CD14-positive monocyte (primary cell): Measurements from ENCODE around the gene RSPRY1. TPM values are rescaled to one million over a fixed set of nuclear protein-coding genes. Genes with fewer than 3 reads are reported as not detected.
A peak's percentile ranks its signal among the peaks of the same experiment; 100 is the strongest.

Experiments
- DNase-seq, 3 donors: peaks; one replicate each; pipeline ENCODE4 v3.0.0-alpha.2; 2011 to 2022
- H2AFZ ChIP-seq: 2 replicates; pipeline ENCODE4 v1.6.0; 2012; ENCODE audit warnings: mild to moderate bottlenecking, low read depth, low read length, inconsistent platforms; ENCODE audit not compliant: insufficient read depth, poor library complexity, severe bottlenecking
- H3K27ac ChIP-seq, 2 donors: 1 replicate in 1 of 2; 2 replicates in 1 of 2; pipeline ENCODE4 v1.5.1; 2012 to 2013; ENCODE audit warnings: low read length in 2 of 2, control low read depth in 1 of 2, inconsistent platforms in 1 of 2, low read depth in 1 of 2, mild to moderate bottlenecking in 1 of 2
- H3K27me3 ChIP-seq, 2 donors: one replicate each; pipeline versions ENCODE4 v1.6.0 to v1.6.1; 2011 to 2013; ENCODE audit warnings: low read length in 2 of 2; ENCODE audit not compliant: control insufficient read depth in 2 of 2, insufficient read depth in 2 of 2
- H3K36me3 ChIP-seq, 2 donors: replicated peaks in 1 of 2; 1 replicate in 1 of 2; 2 replicates in 1 of 2; pipeline versions ENCODE4 v1.5.1 to v1.6.1; 2012 to 2013; ENCODE audit warnings: low read length in 2 of 2, control low read depth in 1 of 2, inconsistent platforms in 1 of 2, mild to moderate bottlenecking in 1 of 2; ENCODE audit not compliant: insufficient read depth in 2 of 2, control insufficient read depth in 1 of 2
- H3K4me1 ChIP-seq, 2 donors: 1 replicate in 1 of 2; 2 replicates in 1 of 2; pipeline versions ENCODE4 v1.5.1 to v1.6.1; 2012 to 2013; ENCODE audit warnings: low read length in 2 of 2, control low read depth in 1 of 2, inconsistent platforms in 1 of 2, mild to moderate bottlenecking in 1 of 2, moderate library complexity in 1 of 2; ENCODE audit not compliant: insufficient read depth in 2 of 2, control insufficient read depth in 1 of 2
- H3K4me2 ChIP-seq: replicated peaks from 2 replicates; pipeline ENCODE3; 2012; ENCODE audit warnings: low read length, moderate library complexity, mild to moderate bottlenecking; ENCODE audit not compliant: poor library complexity, severe bottlenecking; ENCODE audit errors: extremely low read depth
- H3K4me3 ChIP-seq, 3 experiments: fragments of 200-600 bp in 1 of 3; sonication (generic) in 1 of 3; replicated peaks in 1 of 3; 1 replicate in 2 of 3; 2 replicates in 1 of 3; pipeline ENCODE4 v1.5.1; 2011 to 2013; ENCODE audit warnings: low read length in 3 of 3, mild to moderate bottlenecking in 3 of 3, control low read depth in 2 of 3, low read depth in 2 of 3, inconsistent platforms in 1 of 3, moderate library complexity in 1 of 3
- H3K79me2 ChIP-seq: 2 replicates; pipeline ENCODE4 v1.6.0; 2012; ENCODE audit warnings: mild to moderate bottlenecking, control low read depth, inconsistent platforms, low read length, moderate library complexity; ENCODE audit not compliant: insufficient read depth
- H3K9ac ChIP-seq: 2 replicates; pipeline ENCODE4 v1.6.0; 2017; ENCODE audit warnings: low read length, mild to moderate bottlenecking; ENCODE audit not compliant: insufficient read depth, poor library complexity, severe bottlenecking
- H3K9me3 ChIP-seq, 2 donors: replicated peaks in 1 of 2; 1 replicate in 1 of 2; 2 replicates in 1 of 2; pipeline versions ENCODE4 v1.5.1 to v1.6.1; 2012 to 2013; ENCODE audit warnings: low read length in 2 of 2, control low read depth in 1 of 2; ENCODE audit not compliant: control insufficient read depth in 1 of 2, insufficient read depth in 1 of 2
- H4K20me1 ChIP-seq: 2 replicates; pipeline ENCODE4 v1.6.0; 2012; ENCODE audit warnings: mild to moderate bottlenecking, low read length, control low read depth, moderate library complexity; ENCODE audit not compliant: insufficient read depth
- H3K27ac Mint-ChIP-seq, 7 donors: one replicate each; pipeline ENCODE4 v1.8.0; 2020; ENCODE audit warnings: mild to moderate bottlenecking in 7 of 7, mixed read lengths in 7 of 7, moderate library complexity in 6 of 7, inconsistent platforms in 2 of 7
- H3K27me3 Mint-ChIP-seq, 3 donors: one replicate each; pipeline ENCODE4 v1.8.0; 2021 to 2022; ENCODE audit warnings: low read depth in 3 of 3, mild to moderate bottlenecking in 3 of 3, mixed read lengths in 3 of 3, moderate library complexity in 3 of 3, inconsistent platforms in 1 of 3
- H3K36me3 Mint-ChIP-seq, 2 donors: one replicate each; pipeline ENCODE4 v1.8.0; 2020; ENCODE audit warnings: mixed read lengths in 2 of 2, inconsistent platforms in 1 of 2, mild to moderate bottlenecking in 1 of 2
- H3K4me1 Mint-ChIP-seq: one replicate; pipeline ENCODE4 v1.8.0; 2020; ENCODE audit warnings: mild to moderate bottlenecking, mixed read lengths
- H3K4me3 Mint-ChIP-seq, 2 donors: one replicate each; pipeline ENCODE4 v1.8.0; 2020; ENCODE audit warnings: mild to moderate bottlenecking in 2 of 2, mixed read lengths in 2 of 2, moderate library complexity in 1 of 2
- H3K9me3 Mint-ChIP-seq, 7 donors: one replicate each; pipeline ENCODE4 v1.8.0; 2020 to 2022; ENCODE audit warnings: mixed read lengths in 7 of 7, mild to moderate bottlenecking in 6 of 7, moderate library complexity in 6 of 7, inconsistent platforms in 2 of 7
- CTCF ChIP-seq: fragments of 200-600 bp; IDR thresholded peaks from one replicate; pipeline ENCODE4 v1.8.0; 2022; ENCODE audit warnings: antibody characterized with exemption, mild to moderate bottlenecking
- WGBS: methylation state at CpG from one replicate; pipeline ENCODE4 v1.1.5; 2013; ENCODE audit warnings: missing lambda C conversion rate; ENCODE audit not compliant: insufficient coverage; 5-methylcytosine and 5-hydroxymethylcytosine counted together
- intact Hi-C, 2 donors: fragments of 100-400 bp; cut with micrococcal nuclease; formaldehyde crosslinking; loops; one replicate each; pipeline versions ENCODE4 v1.15.0 to v1.15.1; 2023
- polyA plus RNA-seq, 3 donors: library from polyadenylated mRNA; depleted of rRNA in 1 of 3; unstranded in 2 of 3; stranded (reverse) in 1 of 3; fragments of 300-500 nt in 2 of 3; fragments of >200 nt in 1 of 3; fragmentation: Illumina TruSeq in 2 of 3; gene quantifications; 1 replicate in 2 of 3; 2 replicates in 1 of 3; pipeline ENCODE4 v1.2.3, GENCODE V29; 2012 to 2021

The RSPRY1 gene
- polyA plus RNA-seq, 3 donors: 15.7 to 28.3 (median 21.3) TPM

DNA sequence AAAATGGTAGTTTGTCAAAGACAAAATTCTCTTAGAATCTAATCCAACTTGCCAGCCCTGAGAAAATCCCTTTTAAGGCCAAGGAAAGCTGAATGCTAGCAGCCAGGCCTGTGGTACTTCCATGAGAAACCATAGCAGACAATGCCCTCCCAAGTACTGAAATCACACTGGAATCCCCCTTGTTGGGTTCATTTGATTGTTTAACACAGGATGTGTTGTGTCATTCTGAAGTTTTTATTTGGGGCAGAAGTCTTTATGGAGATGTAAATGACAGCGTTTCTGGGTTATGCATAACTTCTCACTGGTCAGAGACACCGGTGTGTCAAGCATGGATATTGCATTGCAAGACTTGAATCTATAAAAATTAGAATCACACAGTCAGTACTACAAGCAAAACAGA lies 53.0 kb downstream of the RSPRY1 start:
- Histone ChIP-seq H3K36me3 (peaks cover 34 to 56% of the 10 kb centered on the region in 2 donors), H4K20me1 (no peaks in the 10 kb centered on the region), H3K4me3 (no peak overlapping the region), H3K4me2 (no peak overlapping the region), H3K79me2 (no peaks in the 10 kb centered on the region), H3K4me1 (peaks cover 18 to 29% of the 10 kb centered on the region in 2 donors), H3K27ac (no peak overlapping the region), H3K27me3 (no peaks in the 10 kb centered on the region), H2AFZ (no peak overlapping the region), H3K9me3 (no peaks in the 10 kb centered on the region), H3K9ac (no peak overlapping the region)
- H3K36me3 Mint-ChIP-seq: peaks cover 39 to 43% of the 10 kb centered on the region in 2 donors
- H3K27me3 Mint-ChIP-seq: no peaks in the 10 kb centered on the region
- intact Hi-C loops: no loop called here
- H3K27ac Mint-ChIP-seq: no peak overlapping the region
- DNase-seq: peak in 1 of 3 donors; percentile 42
- no peak overlapping the region for H3K4me3 Mint-ChIP-seq
- no peaks in the 10 kb centered on the region for H3K9me3 Mint-ChIP-seq
- no CpG with 5 or more reads among the region's 2 CpGs for WGBS
- peaks cover 21% of the 10 kb centered on the region for H3K4me1 Mint-ChIP-seq
- no peak for TF ChIP-seq CTCF

DNA sequence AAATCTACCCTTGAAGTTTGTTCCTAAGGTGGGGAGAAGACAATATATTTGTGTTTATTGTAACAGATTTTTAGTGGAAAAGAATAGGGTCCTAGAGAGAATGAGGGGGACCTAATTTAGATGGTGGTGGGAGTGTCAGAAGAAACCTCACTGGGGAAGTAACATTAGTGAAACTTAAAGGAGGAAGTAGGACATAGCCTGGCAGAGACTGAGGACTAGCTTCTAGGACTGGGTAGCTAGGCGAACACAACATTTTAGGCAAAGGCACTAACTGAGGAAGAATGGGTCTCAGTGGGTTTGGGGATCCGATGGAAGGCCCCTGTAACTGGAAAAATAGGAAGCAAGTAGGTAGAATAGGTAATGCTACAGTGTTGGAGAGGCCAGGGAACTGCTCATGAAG lies 54.7 kb downstream of the RSPRY1 start:
- H3K36me3 ChIP-seq: peaks cover 20 to 39% of the 10 kb centered on the region in 2 donors
- no peak overlapping the region for H3K9ac ChIP-seq
- intact Hi-C loops: loop anchor here in 1 of 2 donors (10.0 kb wide), 1 partner anchor 56 kb away; the partner anchor contains the start of genes PSME3IP1 and RSPRY1
- no peak overlapping the region for H2AFZ ChIP-seq
- H3K36me3 Mint-ChIP-seq: peaks cover 28 to 30% of the 10 kb centered on the region in 2 donors
- H3K27me3 ChIP-seq: no peaks in the 10 kb centered on the region
- H3K27me3 Mint-ChIP-seq: no peaks in the 10 kb centered on the region
- peaks cover 27% of the 10 kb centered on the region for H3K4me1 Mint-ChIP-seq
- peak overlapping the region; percentile 17 for H3K4me2 ChIP-seq
- H3K9me3 Mint-ChIP-seq: no peaks in the 10 kb centered on the region
- WGBS: 5% methylated on average over 2 of the region's 2 CpGs
- H4K20me1 ChIP-seq: no peaks in the 10 kb centered on the region
- H3K27ac Mint-ChIP-seq: peak overlapping the region; percentile 77 to 93 (median 89)
- no peak overlapping the region for H3K4me3 ChIP-seq
- H3K4me1 ChIP-seq: peaks cover 22 to 34% of the 10 kb centered on the region in 2 donors
- H3K79me2 ChIP-seq: peaks cover 5% of the 10 kb centered on the region
- no peaks in the 10 kb centered on the region for H3K9me3 ChIP-seq
- peak overlapping the region; percentile 1 to 64 for H3K27ac ChIP-seq
- peak overlapping the region in 1 of 2 donors; percentile 44 for H3K4me3 Mint-ChIP-seq
- peak; percentile 38 to 68 (median 65) for DNase-seq
- no peak for TF ChIP-seq CTCF
